ENCODE results near the gene SACM1L.

The SACM1L gene

GRCh38 chr3:45793482-45794176, 104.4 kb downstream of the SACM1L start:
- no peak for DNase-seq (ENCODE audit: low read depth)
- TF ChIP-seq CTCF (conservative IDR thresholded peaks at IDR 0.05; ENCODE audit: low read depth, low read length): no peak

GRCh38 chr3:45794177-45794560, 105.0 kb downstream of the SACM1L start:
- no peak for DNase-seq (ENCODE audit: low read depth)
- TF ChIP-seq CTCF (conservative IDR thresholded peaks at IDR 0.05; ENCODE audit: low read depth, low read length): no peak
- no peak overlapping the region for H3K4me3 ChIP-seq (ENCODE audit: low read depth, low read length)

More at GRCh38 chr3:45793482-45794176, 104.4 kb downstream of the SACM1L start:
- no peak overlapping the region for H3K4me3 ChIP-seq (ENCODE audit: low read depth, low read length)

- no peak for TF ChIP-seq CTCF (conservative IDR thresholded peaks at IDR 0.05; ENCODE audit: low read depth, low read length)
- DNase-seq (ENCODE audit: low read depth): no peak
- no peak overlapping the region for H3K4me3 ChIP-seq (ENCODE audit: low read depth, low read length)
Observed at GRCh38 chr3:45794660-45795059, 105.5 kb downstream of the SACM1L start.

Measured in choroid plexus epithelial cell (primary cell).